Upper lobe of right lung (tissue), 1 donor: Measurements from ENCODE around the gene KLF13. TPM values are rescaled to one million over a fixed set of nuclear protein-coding genes. Genes with fewer than 3 reads are reported as not detected.

Source experiments
- ATAC-seq: fragments of 200-7000 bp; cut with Tn5 transposase; one replicate; pipeline ENCODE4 v1.9.1; 2020; ENCODE audit warnings: mild to moderate bottlenecking, moderate library complexity
- DNase-seq: peaks from one replicate; pipeline ENCODE4 v3.0.0-alpha.2; 2020
- H3K27ac ChIP-seq: fragments of 200-600 bp; one replicate; pipeline ENCODE4 v1.8.0; 2022
- H3K27me3 ChIP-seq: fragments of 200-600 bp; one replicate; pipeline ENCODE4 v1.8.0; 2022; ENCODE audit warnings: mild to moderate bottlenecking
- H3K36me3 ChIP-seq: fragments of 200-600 bp; one replicate; pipeline ENCODE4 v1.8.0; 2022
- H3K4me1 ChIP-seq: fragments of 200-600 bp; one replicate; pipeline ENCODE4 v1.8.0; 2022
- H3K4me3 ChIP-seq: fragments of 200-600 bp; one replicate; pipeline ENCODE4 v1.8.0; 2022; ENCODE audit warnings: mild to moderate bottlenecking
- H3K9me3 ChIP-seq: fragments of 200-600 bp; one replicate; pipeline ENCODE4 v1.8.0; 2022
- CTCF ChIP-seq: fragments of 200-600 bp; IDR thresholded peaks from one replicate; pipeline ENCODE4 v1.8.0; 2022; ENCODE audit warnings: antibody characterized with exemption
- intact Hi-C: fragments of 100-400 bp; cut with DNase I; formaldehyde crosslinking; loops from one replicate; pipeline ENCODE4 v1.11.0; 2022
- total RNA-seq: library from RNA; stranded (reverse); fragmentation: NEBNext Ultra II Directional; extraction: Animal tissue kit (Norgen Biotek cat#: 25700); gene quantifications from one replicate; pipeline ENCODE4 v1.2.1, GENCODE V29; 2021
- donor health status: DM: no; HTN: yes; CAD: no; lungs with severe emphysema.

Gene KLF13
- total RNA-seq, 1 donor from 2014 or later = 176 TPM

DNA sequence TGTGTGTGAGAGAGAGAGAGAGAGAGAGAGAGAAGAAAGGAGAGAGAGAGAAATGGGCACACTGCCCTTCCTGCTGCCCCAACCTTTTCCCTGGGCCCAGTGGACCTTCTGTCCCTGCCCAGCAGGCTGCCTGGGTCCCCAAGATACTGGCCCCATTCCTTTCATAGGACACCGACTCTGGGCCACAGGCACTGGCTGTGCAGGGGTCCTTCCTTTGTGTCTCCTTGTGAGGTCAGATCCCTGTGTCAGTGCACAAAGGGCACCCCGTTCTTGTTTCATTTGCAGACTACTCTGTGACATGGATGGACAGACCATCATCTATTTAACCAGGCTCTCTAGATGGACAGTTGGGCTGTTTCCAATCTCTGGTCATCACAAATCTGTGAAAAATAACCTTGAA lies 21.3 kb upstream of the KLF13 start:
- H3K4me3 ChIP-seq = no peak overlapping the region
- ATAC-seq (no peak), DNase-seq (peak; percentile 37)
- H3K27me3 ChIP-seq = peaks cover 6% of the 10 kb centered on the region
- no peak overlapping the region for H3K27ac ChIP-seq
- H3K9me3 ChIP-seq = no peaks in the 10 kb centered on the region
- intact Hi-C loops = loop anchor here (10.0 kb wide), 1 partner anchor 51 kb away; no protein-coding TSS in a partner anchor
- no peak for TF ChIP-seq CTCF
- no peaks in the 10 kb centered on the region for H3K36me3 ChIP-seq
- peaks cover 20% of the 10 kb centered on the region for H3K4me1 ChIP-seq

DNA sequence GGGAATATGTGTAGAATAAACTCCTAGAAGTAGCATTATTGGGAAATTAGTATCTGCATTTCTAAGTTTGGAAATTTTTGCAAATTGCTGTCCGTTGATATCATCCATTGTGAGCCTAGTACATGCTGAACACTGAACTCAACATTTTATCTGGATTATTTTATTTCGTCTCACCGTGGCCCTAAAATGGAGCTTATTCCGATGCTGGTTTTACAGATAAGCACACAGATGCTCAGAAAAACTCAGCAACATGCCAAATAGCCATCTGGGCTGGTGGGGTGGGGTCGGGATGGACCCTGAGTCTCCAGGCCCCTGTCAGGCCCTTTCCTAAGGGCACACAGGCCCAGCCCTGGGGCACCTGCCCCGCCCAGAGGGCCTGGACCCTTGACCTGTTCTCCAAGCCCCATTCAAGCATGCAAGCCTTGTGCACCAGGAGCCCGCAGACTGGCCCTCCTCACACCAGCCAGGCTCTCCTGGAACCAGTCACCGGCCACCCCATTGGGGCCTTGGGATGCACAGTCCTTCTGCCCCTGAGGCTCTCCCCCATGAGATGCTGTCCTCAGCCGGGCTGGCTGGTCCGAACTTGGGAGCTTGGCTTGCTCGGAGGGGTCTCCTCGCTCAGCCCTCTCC lies 20.7 kb upstream of the KLF13 start:
- peaks cover 6% of the 10 kb centered on the region for H3K27me3 ChIP-seq
- no peak for TF ChIP-seq CTCF
- H3K4me1 ChIP-seq = peaks cover 17% of the 10 kb centered on the region
- no peak overlapping the region for H3K27ac ChIP-seq
- H3K9me3 ChIP-seq = no peaks in the 10 kb centered on the region
- DNase-seq (peak; percentile 40), ATAC-seq (no peak)
- no peaks in the 10 kb centered on the region for H3K36me3 ChIP-seq
- no peak overlapping the region for H3K4me3 ChIP-seq
- intact Hi-C loops = loop anchor here (10.0 kb wide), 1 partner anchor 51 kb away; no protein-coding TSS in a partner anchor

GRCh38 chr15:31306426-31307269 lies 20.0 kb upstream of the KLF13 start:
- H3K27me3 ChIP-seq = peaks cover 6% of the 10 kb centered on the region
- no peaks in the 10 kb centered on the region for H3K9me3 ChIP-seq
- no peak for TF ChIP-seq CTCF
- no peak overlapping the region for H3K4me3 ChIP-seq
- intact Hi-C loops = loop anchor here (10.0 kb wide), 1 partner anchor 52 kb away; no protein-coding TSS in a partner anchor
- peak; percentile 61 for DNase-seq
- H3K36me3 ChIP-seq = no peaks in the 10 kb centered on the region
- ATAC-seq = no peak
- H3K27ac ChIP-seq = no peak overlapping the region
- H3K4me1 ChIP-seq = peaks cover 12% of the 10 kb centered on the region

DNA sequence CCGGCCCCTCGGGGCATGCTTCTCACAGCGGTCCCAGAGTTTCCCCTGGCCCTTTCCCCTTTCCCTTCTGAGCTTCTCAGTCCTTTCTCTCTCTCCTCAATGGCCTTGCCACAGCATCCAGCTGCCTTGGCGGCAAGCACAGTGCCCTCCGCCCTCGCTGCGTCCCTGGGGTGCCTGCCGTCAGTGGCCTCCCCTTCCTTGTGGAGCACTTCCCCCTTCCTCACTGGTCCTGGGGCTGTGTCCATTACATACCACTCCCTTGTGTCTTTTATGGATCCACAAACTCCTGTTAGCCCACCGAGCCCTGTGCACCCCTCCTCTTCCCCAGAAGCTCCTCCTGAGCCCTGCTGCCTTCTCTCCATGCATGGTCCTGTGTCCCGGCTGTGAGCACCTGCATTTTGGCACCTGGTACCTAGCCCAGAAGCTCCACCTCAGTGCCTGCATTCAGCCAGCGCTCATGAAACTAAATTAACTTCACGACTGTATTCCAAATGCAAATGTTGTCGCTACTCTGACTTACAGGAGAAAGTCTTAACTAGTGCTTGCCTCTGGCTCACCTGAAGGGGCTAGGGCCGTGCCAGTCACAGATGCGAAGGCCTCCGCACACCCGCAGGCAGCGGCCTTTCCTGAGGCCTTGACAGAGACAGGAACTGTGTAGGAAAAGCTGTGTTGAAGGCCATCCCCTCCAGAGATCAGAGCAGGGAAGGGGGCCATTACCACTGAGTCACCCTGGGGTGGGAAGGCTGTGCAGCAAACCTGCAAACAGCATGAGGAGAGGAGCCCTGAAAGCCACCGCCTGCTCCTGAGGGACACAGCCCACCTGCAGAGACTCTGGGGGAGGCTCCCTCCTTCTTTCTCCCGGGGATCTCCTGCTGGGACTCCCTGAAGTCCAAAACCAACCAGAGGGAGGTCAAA lies 19.1 kb upstream of the KLF13 start:
- Histone ChIP-seq H3K4me3 (no peak overlapping the region), H3K27ac (no peak overlapping the region), H3K4me1 (peaks cover 12% of the 10 kb centered on the region), H3K36me3 (no peaks in the 10 kb centered on the region), H3K27me3 (peaks cover 6% of the 10 kb centered on the region), H3K9me3 (no peaks in the 10 kb centered on the region)
- TF ChIP-seq CTCF = no peak
- DNase-seq (no peak), ATAC-seq (no peak)
- intact Hi-C loops = loop anchor here (10.0 kb wide), 1 partner anchor 53 kb away; no protein-coding TSS in a partner anchor

DNA sequence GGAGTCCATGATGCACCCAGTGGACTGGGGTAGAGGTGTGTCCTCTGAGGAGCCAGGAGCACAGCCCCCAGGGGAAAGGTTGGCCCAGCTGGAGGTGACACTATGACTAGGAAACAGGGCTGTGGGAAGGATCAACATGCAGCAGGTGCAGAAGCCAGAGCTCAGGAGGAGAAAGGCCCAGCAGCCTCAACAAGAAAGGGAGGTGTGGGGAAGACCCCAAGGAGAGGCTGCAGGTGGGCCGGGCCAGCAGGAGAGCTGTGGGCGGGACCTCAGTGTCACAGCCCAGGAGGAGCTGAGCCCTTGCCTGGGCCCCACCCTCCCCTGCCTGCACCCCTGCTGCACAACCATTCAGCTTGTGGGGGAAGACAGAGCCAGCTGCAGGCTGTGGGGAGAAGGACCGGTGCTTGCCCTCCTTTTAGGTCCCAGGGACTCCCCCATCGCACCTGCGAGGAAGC lies 18.4 kb upstream of the KLF13 start:
- Histone ChIP-seq H3K36me3 (no peaks in the 10 kb centered on the region), H3K27me3 (peaks cover 6% of the 10 kb centered on the region), H3K4me1 (peaks cover 7% of the 10 kb centered on the region), H3K9me3 (peaks cover 1% of the 10 kb centered on the region), H3K27ac (no peak overlapping the region), H3K4me3 (no peak overlapping the region)
- DNase-seq (no peak), ATAC-seq (no peak)
- no peak for TF ChIP-seq CTCF
- intact Hi-C loops = loop anchor here (10.0 kb wide), 1 partner anchor 53 kb away; no protein-coding TSS in a partner anchor
